ENCODE measurements around the gene SHKBP1.
A peak's percentile ranks its signal among the peaks of the same experiment; 100 is the strongest.

SHKBP1 gene

DNA sequence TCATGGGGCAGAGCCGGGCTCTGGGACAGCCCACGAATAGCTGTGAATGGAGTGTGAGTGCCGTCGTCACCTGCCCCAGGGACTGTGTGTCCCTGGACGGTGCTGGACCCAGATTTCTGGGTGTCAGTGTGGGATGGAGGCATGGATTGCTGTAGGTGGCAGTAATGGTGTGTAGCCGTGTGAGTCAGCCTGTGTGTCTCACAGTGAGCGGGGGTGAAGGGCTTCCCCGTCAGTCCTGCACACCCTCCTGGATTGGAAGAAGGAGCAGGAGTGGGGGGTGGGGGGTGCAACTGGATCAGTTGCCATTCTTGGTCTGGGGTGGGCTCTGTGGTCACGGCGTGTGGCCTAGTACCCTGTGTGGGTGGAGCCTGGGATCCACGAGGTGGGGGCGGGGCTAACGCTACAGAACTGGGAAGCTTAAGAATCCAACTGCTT is 18.0 kb downstream of the SHKBP1 start:
- Mint-ChIP-seq H3K9me3 (no peaks in the 10 kb centered on the region), H3K36me3 (ENCODE audit: low read depth) (peaks cover 10% of the 10 kb centered on the region), H3K27ac (no peak overlapping the region), H3K4me3 (no peak overlapping the region), H3K27me3 (ENCODE audit: low read depth, poor library complexity) (peaks cover 44% of the 10 kb centered on the region), H3K4me1 (peaks cover 39% of the 10 kb centered on the region)
- no peak for DNase-seq
- TF ChIP-seq, protein P1, sequence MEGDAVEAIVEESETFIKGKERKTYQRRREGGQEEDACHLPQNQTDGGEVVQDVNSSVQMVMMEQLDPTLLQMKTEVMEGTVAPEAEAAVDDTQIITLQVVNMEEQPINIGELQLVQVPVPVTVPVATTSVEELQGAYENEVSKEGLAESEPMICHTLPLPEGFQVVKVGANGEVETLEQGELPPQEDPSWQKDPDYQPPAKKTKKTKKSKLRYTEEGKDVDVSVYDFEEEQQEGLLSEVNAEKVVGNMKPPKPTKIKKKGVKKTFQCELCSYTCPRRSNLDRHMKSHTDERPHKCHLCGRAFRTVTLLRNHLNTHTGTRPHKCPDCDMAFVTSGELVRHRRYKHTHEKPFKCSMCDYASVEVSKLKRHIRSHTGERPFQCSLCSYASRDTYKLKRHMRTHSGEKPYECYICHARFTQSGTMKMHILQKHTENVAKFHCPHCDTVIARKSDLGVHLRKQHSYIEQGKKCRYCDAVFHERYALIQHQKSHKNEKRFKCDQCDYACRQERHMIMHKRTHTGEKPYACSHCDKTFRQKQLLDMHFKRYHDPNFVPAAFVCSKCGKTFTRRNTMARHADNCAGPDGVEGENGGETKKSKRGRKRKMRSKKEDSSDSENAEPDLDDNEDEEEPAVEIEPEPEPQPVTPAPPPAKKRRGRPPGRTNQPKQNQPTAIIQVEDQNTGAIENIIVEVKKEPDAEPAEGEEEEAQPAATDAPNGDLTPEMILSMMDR (IDR thresholded peaks at IDR 0.05), result no peak

DNA sequence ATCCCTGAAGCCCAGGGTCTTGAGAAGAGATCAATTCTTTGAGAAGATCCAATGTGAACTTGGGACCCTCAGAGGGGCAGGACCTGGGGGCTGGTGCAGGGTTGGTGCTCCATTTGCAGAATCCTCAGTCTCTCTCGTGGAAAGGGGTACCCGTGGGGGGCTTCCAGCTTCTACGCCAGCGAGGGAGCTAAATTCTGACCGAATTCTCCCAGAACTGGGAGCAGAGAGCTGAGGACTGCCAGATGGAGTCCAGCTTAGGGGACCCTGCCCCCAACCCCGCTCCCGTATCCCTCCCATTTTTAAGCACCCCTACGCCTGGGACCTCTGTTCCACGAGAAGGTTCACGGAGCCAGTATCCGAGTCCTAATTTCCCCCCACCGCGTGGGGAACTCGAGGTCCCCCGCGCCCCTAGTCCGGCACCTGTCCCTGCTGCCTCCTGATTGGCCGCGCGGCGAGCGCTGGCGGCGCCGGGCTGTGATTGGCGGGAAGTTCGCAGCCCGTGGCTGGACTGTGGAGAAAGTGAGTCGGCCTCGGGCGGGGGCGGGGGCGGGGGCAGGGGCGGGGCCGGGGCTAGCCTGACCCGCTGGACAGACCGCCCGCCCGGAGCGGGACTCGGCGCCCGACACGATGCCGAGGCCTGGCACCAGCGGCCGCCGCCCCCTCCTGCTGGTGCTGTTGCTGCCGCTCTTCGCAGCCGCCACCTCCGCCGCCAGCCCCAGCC is 20.1 kb downstream of the SHKBP1 start:
- TF ChIP-seq, protein P1 (IDR thresholded peaks at IDR 0.05), result no peak
- no peak overlapping the region for H3K27ac Mint-ChIP-seq
- H3K36me3 Mint-ChIP-seq (ENCODE audit: low read depth), result peaks cover 6% of the 10 kb centered on the region
- peaks cover 59% of the 10 kb centered on the region for H3K27me3 Mint-ChIP-seq (ENCODE audit: low read depth, poor library complexity)
- peak overlapping the region; percentile 91 for H3K4me3 Mint-ChIP-seq
- peak; percentile 75 for DNase-seq
- peaks cover 41% of the 10 kb centered on the region for H3K4me1 Mint-ChIP-seq
- H3K9me3 Mint-ChIP-seq, result no peaks in the 10 kb centered on the region

DNA sequence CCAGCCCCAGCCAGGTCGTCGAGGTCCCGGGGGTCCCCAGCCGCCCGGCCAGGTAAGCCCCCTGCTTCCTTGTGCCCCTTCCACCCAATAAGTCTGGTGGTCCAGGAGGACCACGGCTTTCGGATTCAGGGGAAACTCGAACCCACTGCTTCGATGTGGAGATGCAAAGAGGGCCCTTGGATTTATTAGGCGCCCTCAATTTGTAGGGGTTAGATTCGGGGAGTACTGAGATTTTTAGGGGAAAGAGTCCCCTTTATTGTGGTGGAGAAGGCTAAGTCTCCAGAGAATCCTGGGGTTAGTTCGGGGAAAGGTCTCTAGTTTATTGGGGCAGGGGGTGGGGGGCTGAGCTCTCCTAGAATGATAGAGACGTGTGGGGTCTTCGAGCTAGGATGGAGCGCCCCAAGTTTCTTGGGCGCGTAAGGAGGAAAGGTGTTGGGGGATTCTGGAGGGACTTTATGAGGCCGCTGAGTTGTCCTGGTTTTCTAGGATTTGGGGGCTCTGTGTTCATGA is 20.7 kb downstream of the SHKBP1 start:
- Mint-ChIP-seq H3K36me3 (ENCODE audit: low read depth) (no peaks in the 10 kb centered on the region), H3K27me3 (ENCODE audit: low read depth, poor library complexity) (peaks cover 64% of the 10 kb centered on the region), H3K4me1 (peaks cover 45% of the 10 kb centered on the region), H3K9me3 (no peaks in the 10 kb centered on the region), H3K27ac (peak overlapping the region; percentile 23), H3K4me3 (peak overlapping the region; percentile 91)
- TF ChIP-seq, protein P1 (IDR thresholded peaks at IDR 0.05), result no peak
- DNase-seq, result no peak

DNA sequence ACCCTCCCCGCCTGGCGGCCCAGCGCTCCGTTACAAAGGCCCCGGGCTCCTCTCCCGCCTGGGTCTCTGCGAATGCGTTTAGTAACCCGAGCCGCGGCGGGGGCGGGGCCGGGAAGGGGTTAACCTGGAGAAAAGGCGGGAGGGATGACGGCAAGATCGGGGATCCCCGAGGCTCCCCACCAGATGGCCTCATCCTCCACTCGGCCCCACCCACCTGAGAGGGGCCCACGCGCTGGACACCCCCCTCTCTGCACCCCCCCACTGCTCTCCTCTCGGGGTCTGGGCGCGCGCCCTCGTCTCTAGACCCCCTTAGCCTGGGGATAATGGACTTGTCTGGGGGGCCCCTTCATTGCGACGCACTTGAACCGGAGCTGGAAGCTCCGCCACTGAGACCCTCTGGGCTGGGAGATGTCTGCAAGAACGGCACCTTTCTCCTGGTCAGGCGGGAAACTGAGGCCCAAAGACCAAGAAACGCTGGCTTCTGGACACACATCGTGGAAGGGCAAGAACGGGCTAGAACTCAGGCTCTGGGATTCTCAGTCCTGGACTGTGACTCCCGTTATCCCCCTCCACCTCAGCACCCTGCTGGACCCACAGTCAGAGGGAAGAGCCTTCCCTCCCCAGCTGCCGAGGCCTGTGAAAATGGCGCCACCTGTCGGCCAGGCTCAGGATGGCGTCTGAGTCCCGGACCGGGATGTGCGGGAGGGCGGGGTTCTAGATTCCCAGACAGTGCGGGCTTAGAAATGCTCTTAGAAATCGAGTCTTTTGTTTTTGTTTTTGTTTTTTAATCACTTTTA is 21.6 kb downstream of the SHKBP1 start:
- Mint-ChIP-seq H3K27ac (peak overlapping the region; percentile 92), H3K36me3 (ENCODE audit: low read depth) (no peaks in the 10 kb centered on the region), H3K4me1 (peaks cover 53% of the 10 kb centered on the region), H3K9me3 (no peaks in the 10 kb centered on the region), H3K4me3 (peak overlapping the region; percentile 91), H3K27me3 (ENCODE audit: low read depth, poor library complexity) (peaks cover 72% of the 10 kb centered on the region)
- TF ChIP-seq, protein P1 (IDR thresholded peaks at IDR 0.05), result peak; percentile 98
- peak; percentile 95 for DNase-seq

DNA sequence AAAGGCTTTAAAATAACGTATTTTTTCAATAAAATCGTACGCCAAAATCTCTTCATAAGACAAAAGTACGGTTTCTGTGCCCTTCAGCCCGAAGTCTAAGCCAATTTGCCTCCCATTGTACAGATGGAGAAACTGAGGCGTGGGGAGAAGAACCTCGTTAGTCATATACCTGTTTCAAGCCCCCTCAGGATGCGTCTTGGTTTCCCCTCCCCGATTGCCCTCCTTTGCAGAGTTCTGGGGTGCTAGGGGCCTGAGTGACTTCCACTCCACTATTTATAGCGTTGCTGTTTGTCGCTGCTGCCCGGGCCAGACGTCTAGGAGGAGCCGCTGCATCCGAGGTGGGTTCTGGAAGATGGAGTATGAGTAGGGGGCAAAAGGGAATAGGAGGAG is 22.2 kb downstream of the SHKBP1 start:
- peak overlapping the region; percentile 91 for H3K4me3 Mint-ChIP-seq
- peaks cover 74% of the 10 kb centered on the region for H3K27me3 Mint-ChIP-seq (ENCODE audit: low read depth, poor library complexity)
- H3K9me3 Mint-ChIP-seq, result no peaks in the 10 kb centered on the region
- H3K36me3 Mint-ChIP-seq (ENCODE audit: low read depth), result no peaks in the 10 kb centered on the region
- TF ChIP-seq, protein P1 (IDR thresholded peaks at IDR 0.05), result no peak
- H3K4me1 Mint-ChIP-seq, result peaks cover 58% of the 10 kb centered on the region
- no peak overlapping the region for H3K27ac Mint-ChIP-seq
- DNase-seq, result no peak
